Measurements from ENCODE around the gene ATAD3A. TPM values are rescaled to one million over a fixed set of nuclear protein-coding genes. Genes with fewer than 3 reads are reported as not detected.

Gene ATAD3A
- total RNA-seq, 1 experiment from 2014 or later = 46.2 TPM

GRCh38 chr1:1548591-1548990 is 36.6 kb downstream of the ATAD3A start:
- TF ChIP-seq CTCF (IDR thresholded peaks at IDR 0.05; ENCODE audit: unreplicated experiment) = no peak
- Mint-ChIP-seq H3K4me1 (ENCODE audit: low read depth, unreplicated experiment) (no peaks in the 10 kb centered on the region), H3K27ac (ENCODE audit: unreplicated experiment) (no peak overlapping the region), H3K4me3 (ENCODE audit: low read depth, unreplicated experiment) (no peak overlapping the region), H3K36me3 (ENCODE audit: insufficient read depth, unreplicated experiment) (peaks cover 42% of the 10 kb centered on the region), H3K9me3 (ENCODE audit: low read depth, unreplicated experiment) (no peaks in the 10 kb centered on the region), H3K27me3 (ENCODE audit: unreplicated experiment) (no peaks in the 10 kb centered on the region)
- DNase-seq = no peak
- BruUV-seq (replicated peaks) = no TSS peak
- CTCF ChIA-PET = no interaction called here
- intact Hi-C loops (cut with micrococcal nuclease; ENCODE audit: unreplicated experiment) = no loop called here

- H3K27me3 Mint-ChIP-seq (ENCODE audit: unreplicated experiment) = no peaks in the 10 kb centered on the region
- intact Hi-C loops (cut with micrococcal nuclease; ENCODE audit: unreplicated experiment) = no loop called here
- DNase-seq = no peak
- CTCF ChIA-PET = interaction anchor here (0.5 kb wide), 1 partner anchor 13 kb away, joined by 5 read pairs; no protein-coding TSS in a partner anchor
- no peak overlapping the region for H3K4me3 Mint-ChIP-seq (ENCODE audit: low read depth, unreplicated experiment)
- H3K27ac Mint-ChIP-seq (ENCODE audit: unreplicated experiment) = no peak overlapping the region
- no peaks in the 10 kb centered on the region for H3K4me1 Mint-ChIP-seq (ENCODE audit: low read depth, unreplicated experiment)
- BruUV-seq (replicated peaks) = no TSS peak
- H3K36me3 Mint-ChIP-seq (ENCODE audit: insufficient read depth, unreplicated experiment) = peaks cover 32% of the 10 kb centered on the region
- no peak for TF ChIP-seq CTCF (IDR thresholded peaks at IDR 0.05; ENCODE audit: unreplicated experiment)
- H3K9me3 Mint-ChIP-seq (ENCODE audit: low read depth, unreplicated experiment) = no peaks in the 10 kb centered on the region
These were observed 38.1 kb downstream of the ATAD3A start for GRCh38 chr1:1550087-1550486.

- CTCF ChIA-PET = interaction anchor here (0.5 kb wide), 1 partner anchor 13 kb away, joined by 5 read pairs; no protein-coding TSS in a partner anchor
- no peak overlapping the region for H3K4me3 Mint-ChIP-seq (ENCODE audit: low read depth, unreplicated experiment)
- no peaks in the 10 kb centered on the region for H3K27me3 Mint-ChIP-seq (ENCODE audit: unreplicated experiment)
- peaks cover 30% of the 10 kb centered on the region for H3K36me3 Mint-ChIP-seq (ENCODE audit: insufficient read depth, unreplicated experiment)
- no peaks in the 10 kb centered on the region for H3K9me3 Mint-ChIP-seq (ENCODE audit: low read depth, unreplicated experiment)
- no peak for DNase-seq
- H3K4me1 Mint-ChIP-seq (ENCODE audit: low read depth, unreplicated experiment) = no peaks in the 10 kb centered on the region
- no TSS peak for BruUV-seq (replicated peaks)
- H3K27ac Mint-ChIP-seq (ENCODE audit: unreplicated experiment) = no peak overlapping the region
- intact Hi-C loops (cut with micrococcal nuclease; ENCODE audit: unreplicated experiment) = no loop called here
- TF ChIP-seq CTCF (IDR thresholded peaks at IDR 0.05; ENCODE audit: unreplicated experiment) = no peak
These were observed 38.9 kb downstream of the ATAD3A start for GRCh38 chr1:1550591-1551432.

- Mint-ChIP-seq H3K27ac (ENCODE audit: unreplicated experiment) (no peak overlapping the region), H3K4me3 (ENCODE audit: low read depth, unreplicated experiment) (no peak overlapping the region), H3K27me3 (ENCODE audit: unreplicated experiment) (no peaks in the 10 kb centered on the region), H3K36me3 (ENCODE audit: insufficient read depth, unreplicated experiment) (peaks cover 30% of the 10 kb centered on the region), H3K9me3 (ENCODE audit: low read depth, unreplicated experiment) (no peaks in the 10 kb centered on the region), H3K4me1 (ENCODE audit: low read depth, unreplicated experiment) (no peaks in the 10 kb centered on the region)
- intact Hi-C loops (cut with micrococcal nuclease; ENCODE audit: unreplicated experiment) = no loop called here
- DNase-seq = no peak
- no TSS peak for BruUV-seq (replicated peaks)
- no peak for TF ChIP-seq CTCF (IDR thresholded peaks at IDR 0.05; ENCODE audit: unreplicated experiment)
- CTCF ChIA-PET = no interaction called here
These were observed 39.7 kb downstream of the ATAD3A start for GRCh38 chr1:1551524-1552262.
